Stomach (tissue), 9 donors: ENCODE results near the gene VTI1A. TPM values are rescaled to one million over a fixed set of nuclear protein-coding genes. Genes with fewer than 3 reads are reported as not detected.

Source experiments
- DNase-seq, 2 donors: peaks; one replicate each; pipeline versions ENCODE4 v3.0.0 to v3.0.0-alpha.2; 2013 to 2019
- H3K27ac ChIP-seq, 5 donors: fragments of 200-600 bp in 4 of 5; sonication (generic) in 4 of 5; one replicate each; pipeline ENCODE4 v1.5.1; 2013 to 2019; ENCODE audit warnings: mild to moderate bottlenecking in 1 of 5, moderate library complexity in 1 of 5
- H3K27me3 ChIP-seq, 3 donors: fragments of 200-600 bp; sonication (generic); one replicate each; pipeline ENCODE4 v1.5.1; 2017 to 2019; ENCODE audit warnings: mixed run types in 1 of 3
- H3K36me3 ChIP-seq, 4 donors: fragments of 200-600 bp; sonication (generic); 1 replicate in 3 of 4; 2 replicates in 1 of 4; pipeline ENCODE4 v1.5.1; 2016 to 2019
- H3K4me1 ChIP-seq, 4 donors: fragments of 200-600 bp; sonication (generic); one replicate each; pipeline ENCODE4 v1.5.1; 2016 to 2019
- H3K4me3 ChIP-seq, 4 donors: fragments of 200-600 bp; sonication (generic) in 3 of 4; one replicate each; pipeline ENCODE4 v1.5.1; 2016 to 2019; ENCODE audit warnings: mild to moderate bottlenecking in 1 of 4
- H3K9me3 ChIP-seq, 4 donors: fragments of 200-600 bp; sonication (generic); one replicate each; pipeline ENCODE4 v1.5.1; 2016 to 2019
- EP300 ChIP-seq: sonication (generic); formaldehyde crosslinking; IDR thresholded peaks from one replicate; pipeline ENCODE4 v1.6.1; 2017; ENCODE audit warnings: antibody characterized with exemption
- POLR2A ChIP-seq, 4 donors: fragments of 450-650 bp; IDR thresholded peaks; one replicate each; pipeline ENCODE4 v1.6.1; 2016; ENCODE audit warnings: antibody characterized with exemption in 4 of 4, control low read depth in 2 of 4, mild to moderate bottlenecking in 1 of 4, moderate library complexity in 1 of 4
- POLR2AphosphoS5 ChIP-seq, 3 donors: sonication (generic); formaldehyde crosslinking; IDR thresholded peaks; one replicate each; pipeline ENCODE4 v1.6.1; 2016; ENCODE audit warnings: antibody characterized with exemption in 3 of 3
- WGBS, 5 donors: extraction: QIAGEN DNeasy Blood & Tissue Kit in 3 of 5; methylation state at CpG; one replicate each; pipeline versions ENCODE4 v1.1.5 to v1.1.7; 2013 to 2018; 5-methylcytosine and 5-hydroxymethylcytosine counted together
- intact Hi-C: fragments of 100-400 bp; cut with DNase I; formaldehyde crosslinking; loops from one replicate; pipeline ENCODE4 v1.15.1; 2023; ENCODE audit warnings: low total_unique reads
- polyA plus RNA-seq, 3 donors: library from polyadenylated mRNA; stranded (reverse); fragments of 200-250 nt; gene quantifications; one replicate each; pipeline ENCODE4 v1.2.3, GENCODE V29; 2013
- total RNA-seq, 5 donors: library from RNA; depleted of rRNA; stranded (reverse); fragments of >200 nt; gene quantifications; one replicate each; pipeline versions ENCODE4 v1.1.0 to v1.2.3, GENCODE V29; 2014 to 2016
- TF ChIP-seq, protein P1 (sequence below), 7 experiments: fragments of 450-650 bp in 4 of 7; fragments of 200-600 bp in 3 of 7; sonication (generic) in 3 of 7; IDR thresholded peaks; one replicate each; pipeline ENCODE4 v1.5.1; 2016 to 2019; ENCODE audit warnings: antibody characterized with exemption in 7 of 7, control low read depth in 2 of 7, mild to moderate bottlenecking in 1 of 7
- donor health status: healthy with polysubstance abuse.
- donor health status: Bipolar disorder and iron deficiency.
- donor health status: healthy.

The VTI1A gene
- total and polyA plus RNA-seq, 8 donors: 6.5 to 222 (median 57.4) TPM

- Histone ChIP-seq H3K4me1 (peaks cover 0 to 9% (median 6%) of the 10 kb centered on the region in 4 donors), H3K36me3 (no peaks in the 10 kb centered on the region)
- WGBS, 5 donors: 81 to 83% (median 82%) methylated on average over 4 of the region's 4 CpGs
These were observed 111.6 kb downstream of the VTI1A start for GRCh38 chr10:112558476-112559142.

GRCh38 chr10:112559349-112559748 is 112.3 kb downstream of the VTI1A start:
- Histone ChIP-seq H3K9me3 (no peaks in the 10 kb centered on the region), H3K36me3 (no peaks in the 10 kb centered on the region), H3K4me1 (peaks cover 0 to 14% (median 11%) of the 10 kb centered on the region in 4 donors), H3K27me3 (no peaks in the 10 kb centered on the region), H3K27ac (no peak overlapping the region), H3K4me3 (no peak overlapping the region)
- intact Hi-C loops: no loop called here
- TF ChIP-seq POLR2A (IDR thresholded peaks at IDR 0.05): no peak
- TF ChIP-seq, protein P1, sequence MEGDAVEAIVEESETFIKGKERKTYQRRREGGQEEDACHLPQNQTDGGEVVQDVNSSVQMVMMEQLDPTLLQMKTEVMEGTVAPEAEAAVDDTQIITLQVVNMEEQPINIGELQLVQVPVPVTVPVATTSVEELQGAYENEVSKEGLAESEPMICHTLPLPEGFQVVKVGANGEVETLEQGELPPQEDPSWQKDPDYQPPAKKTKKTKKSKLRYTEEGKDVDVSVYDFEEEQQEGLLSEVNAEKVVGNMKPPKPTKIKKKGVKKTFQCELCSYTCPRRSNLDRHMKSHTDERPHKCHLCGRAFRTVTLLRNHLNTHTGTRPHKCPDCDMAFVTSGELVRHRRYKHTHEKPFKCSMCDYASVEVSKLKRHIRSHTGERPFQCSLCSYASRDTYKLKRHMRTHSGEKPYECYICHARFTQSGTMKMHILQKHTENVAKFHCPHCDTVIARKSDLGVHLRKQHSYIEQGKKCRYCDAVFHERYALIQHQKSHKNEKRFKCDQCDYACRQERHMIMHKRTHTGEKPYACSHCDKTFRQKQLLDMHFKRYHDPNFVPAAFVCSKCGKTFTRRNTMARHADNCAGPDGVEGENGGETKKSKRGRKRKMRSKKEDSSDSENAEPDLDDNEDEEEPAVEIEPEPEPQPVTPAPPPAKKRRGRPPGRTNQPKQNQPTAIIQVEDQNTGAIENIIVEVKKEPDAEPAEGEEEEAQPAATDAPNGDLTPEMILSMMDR (IDR thresholded peaks at IDR 0.05): no peak
- no peak for TF ChIP-seq EP300
- TF ChIP-seq POLR2AphosphoS5 (IDR thresholded peaks at IDR 0.05): no peak
- no peak for DNase-seq
- 91 to 96% (median 93%) methylated on average over 4 of the region's 4 CpGs for WGBS, 5 donors

More at GRCh38 chr10:112558476-112559142, 111.6 kb downstream of the VTI1A start:
- Histone ChIP-seq H3K27ac (no peak overlapping the region), H3K27me3 (no peaks in the 10 kb centered on the region), H3K9me3 (no peaks in the 10 kb centered on the region), H3K4me3 (no peak overlapping the region)
- DNase-seq: no peak
- intact Hi-C loops: no loop called here
- TF ChIP-seq, protein P1 (IDR thresholded peaks at IDR 0.05): no peak
- no peak for TF ChIP-seq POLR2A (IDR thresholded peaks at IDR 0.05)
- TF ChIP-seq POLR2AphosphoS5 (IDR thresholded peaks at IDR 0.05): no peak

DNA sequence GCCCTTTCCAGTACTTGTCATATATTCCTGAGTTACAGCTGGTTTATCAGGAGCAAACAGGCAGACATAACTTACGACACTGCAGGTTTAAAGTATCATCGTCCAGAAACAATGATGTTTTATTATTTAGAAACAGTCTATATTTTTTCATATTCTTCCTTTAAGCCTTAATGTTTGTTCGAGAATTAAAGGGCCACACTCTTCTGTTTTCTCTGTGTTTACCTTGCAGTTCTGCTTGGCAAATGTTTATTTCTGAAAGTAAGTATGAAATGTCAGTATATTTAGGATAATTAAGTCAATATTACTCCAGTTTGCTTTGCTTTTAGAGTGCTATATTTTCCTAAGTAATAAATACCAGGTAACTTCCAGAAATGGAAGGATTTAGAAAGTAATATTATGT is 115.1 kb downstream of the VTI1A start:
- 46 to 65% (median 56%) methylated on average over 3 of the region's 3 CpGs for WGBS, 5 donors
- peaks cover 0 to 20% (median 14%) of the 10 kb centered on the region in 4 donors for H3K4me1 ChIP-seq
- H3K4me3 ChIP-seq: no peak overlapping the region
- TF ChIP-seq POLR2A (IDR thresholded peaks at IDR 0.05) (no peak), POLR2AphosphoS5 (IDR thresholded peaks at IDR 0.05) (no peak), EP300 (no peak)
- TF ChIP-seq, protein P1 (IDR thresholded peaks at IDR 0.05): no peak
- H3K27ac ChIP-seq: no peak overlapping the region
- no peaks in the 10 kb centered on the region for H3K9me3 ChIP-seq
- intact Hi-C loops: no loop called here
- no peaks in the 10 kb centered on the region for H3K27me3 ChIP-seq
- no peaks in the 10 kb centered on the region for H3K36me3 ChIP-seq
- DNase-seq: no peak

DNA sequence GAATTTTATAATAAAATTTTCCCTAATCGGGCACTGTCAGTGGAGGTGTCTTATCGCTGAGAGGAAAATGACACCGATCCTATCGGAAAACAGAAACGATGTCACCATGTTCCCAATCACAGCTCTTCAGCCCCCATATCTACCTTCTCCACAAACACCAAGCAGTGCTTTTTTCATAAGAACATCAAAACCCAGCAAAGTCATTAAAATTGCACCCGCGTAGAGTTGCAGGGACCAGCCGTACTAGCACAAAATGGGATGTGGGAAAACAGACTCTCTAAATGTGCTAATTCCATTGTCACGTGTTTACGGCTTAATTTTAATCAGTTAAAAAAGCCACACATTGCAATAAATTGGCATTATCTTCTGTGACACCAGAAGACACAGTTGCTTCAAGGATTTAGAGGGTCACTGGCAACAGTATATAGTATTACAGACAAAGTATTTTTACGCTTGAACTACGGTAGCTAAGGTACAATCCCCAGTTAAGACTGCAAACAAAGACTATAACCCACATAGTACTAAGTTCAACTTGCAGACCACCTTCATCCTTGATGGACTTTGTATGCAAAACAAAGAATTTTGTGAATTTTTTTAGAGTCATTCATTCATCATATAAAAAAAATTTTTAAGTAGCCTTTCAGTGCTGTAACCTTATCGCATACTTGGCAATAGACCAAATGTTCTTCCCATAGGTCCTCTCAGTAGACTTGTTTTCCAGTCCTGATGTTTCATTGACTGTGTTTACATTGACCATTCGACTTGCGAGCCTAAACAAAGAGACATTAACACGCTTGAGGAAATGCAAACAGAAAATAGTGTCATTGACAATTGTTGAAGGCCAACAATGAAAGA is 116.0 kb downstream of the VTI1A start:
- no peak overlapping the region for H3K27ac ChIP-seq
- peak in 1 of 2 donors; percentile 34 for DNase-seq
- intact Hi-C loops: no loop called here
- H3K4me3 ChIP-seq: no peak overlapping the region
- H3K9me3 ChIP-seq: no peaks in the 10 kb centered on the region
- no peaks in the 10 kb centered on the region for H3K27me3 ChIP-seq
- TF ChIP-seq POLR2A (IDR thresholded peaks at IDR 0.05) (no peak), EP300 (no peak), POLR2AphosphoS5 (IDR thresholded peaks at IDR 0.05) (no peak)
- TF ChIP-seq, protein P1 (IDR thresholded peaks at IDR 0.05): no peak
- H3K36me3 ChIP-seq: no peaks in the 10 kb centered on the region
- H3K4me1 ChIP-seq: peaks cover 0 to 20% (median 12%) of the 10 kb centered on the region in 4 donors
- 80 to 85% (median 83%) methylated on average over 16 of the region's 16 CpGs for WGBS, 5 donors
